Measurements from ENCODE around the gene HAAO.
A peak's percentile ranks its signal among the peaks of the same experiment; 100 is the strongest.
"Not testable (repeated sequence)": the region's sequence is repeated elsewhere in the genome, so short reads cannot be mapped to it uniquely, and the experiment has no call there.

Gene HAAO

DNA sequence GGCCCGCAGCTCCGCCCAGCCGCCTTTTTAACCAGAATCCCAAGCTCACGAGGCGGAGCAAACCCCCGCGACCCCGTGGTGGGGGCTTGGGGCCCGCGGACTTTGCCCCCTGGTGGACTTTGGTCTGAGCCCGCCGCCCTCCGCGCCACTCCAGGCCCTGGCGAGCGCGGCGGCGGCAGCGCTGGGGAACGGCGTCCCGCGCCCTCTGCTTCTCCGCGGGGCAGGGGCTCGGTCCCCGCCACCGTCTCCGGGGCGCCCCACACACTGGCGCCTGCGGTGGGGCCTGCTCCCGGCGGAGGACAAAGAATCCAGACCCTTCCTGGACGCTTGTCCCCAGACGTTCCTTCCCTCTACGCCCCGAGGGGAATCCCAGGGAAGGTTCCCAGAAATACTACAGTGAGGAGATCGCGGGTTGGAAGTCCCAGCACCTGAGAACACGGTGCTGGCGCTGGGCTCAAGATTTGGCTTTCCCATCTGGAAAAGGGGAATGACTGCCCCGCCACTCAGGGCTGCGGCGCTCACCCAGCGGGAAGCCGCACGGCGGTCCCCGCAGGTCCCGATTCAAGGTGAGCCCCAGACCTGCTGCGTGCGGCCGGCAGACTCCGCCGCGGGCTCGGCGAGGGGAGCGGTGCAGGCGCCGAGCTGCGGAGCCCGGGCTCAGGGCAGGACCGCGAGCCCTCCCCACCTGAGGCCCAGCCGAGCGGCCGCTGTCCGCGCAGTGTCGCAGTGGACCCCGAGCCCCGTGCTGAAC, at the start of gene HAAO:
TSS of gene HAAO (minus strand) at position 1 of the 751 bp plus-strand sequence. CDS start 47 bp downstream, outside the sequence.
- Histone ChIP-seq H3K9me3 (ENCODE audit: control insufficient read depth, insufficient read depth, low read depth, low read length) (no peaks in the 10 kb centered on the region; the same call in 1 of the 2 replicates), H3K4me3 (ENCODE audit: low read depth, low read length) (peak within 1 kb of the TSS; percentile 84), H3K36me3 (ENCODE audit: control insufficient read depth, insufficient read depth, low read length) (no peaks in the 10 kb centered on the region), H3K9ac (ENCODE audit: low read length) (peak within 1 kb of the TSS; percentile 81), H3K27me3 (ENCODE audit: control insufficient read depth, insufficient read depth, low read length) (peaks cover 23% of the 10 kb centered on the region), H3K4me1 (ENCODE audit: control insufficient read depth, insufficient read depth, low read length) (peaks cover 18% of the 10 kb centered on the region), H3K27ac (ENCODE audit: low read depth, low read length) (peak within 1 kb of the TSS; percentile 14; the same call in 1 of the 2 replicates)

DNA sequence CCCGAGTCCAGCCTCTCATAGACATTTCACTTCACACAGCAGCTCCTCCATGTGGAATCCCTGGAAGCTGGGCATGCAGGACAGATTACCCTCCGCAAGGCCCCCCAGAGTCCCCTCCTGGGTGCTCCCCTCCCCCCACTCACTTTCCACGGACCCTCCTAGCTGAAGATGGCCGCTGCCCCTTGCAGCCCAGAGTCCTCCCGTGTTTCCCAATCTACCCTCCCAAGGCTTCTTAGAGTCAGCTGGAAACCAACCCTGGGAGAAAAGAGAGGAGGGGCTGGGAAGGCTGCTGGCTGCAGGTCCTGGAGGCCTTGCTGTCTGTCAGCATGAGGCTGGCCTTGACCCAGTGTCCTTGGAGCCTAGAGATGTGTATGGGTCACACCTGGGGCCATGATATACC, 49.0 kb upstream of the HAAO start:
- no peaks in the 10 kb centered on the region for H3K27me3 ChIP-seq (ENCODE audit: control insufficient read depth, insufficient read depth, low read length)
- H3K4me3 ChIP-seq (ENCODE audit: low read depth, low read length): no peak overlapping the region
- no peaks in the 10 kb centered on the region for H3K4me1 ChIP-seq (ENCODE audit: control insufficient read depth, insufficient read depth, low read length)
- no peak overlapping the region for H3K27ac ChIP-seq (ENCODE audit: low read depth, low read length)
- no peaks in the 10 kb centered on the region for H3K9me3 ChIP-seq (ENCODE audit: control insufficient read depth, insufficient read depth, low read depth, low read length)
- no peak overlapping the region for H3K9ac ChIP-seq (ENCODE audit: low read length)
- H3K36me3 ChIP-seq (ENCODE audit: control insufficient read depth, insufficient read depth, low read length): no peaks in the 10 kb centered on the region

DNA sequence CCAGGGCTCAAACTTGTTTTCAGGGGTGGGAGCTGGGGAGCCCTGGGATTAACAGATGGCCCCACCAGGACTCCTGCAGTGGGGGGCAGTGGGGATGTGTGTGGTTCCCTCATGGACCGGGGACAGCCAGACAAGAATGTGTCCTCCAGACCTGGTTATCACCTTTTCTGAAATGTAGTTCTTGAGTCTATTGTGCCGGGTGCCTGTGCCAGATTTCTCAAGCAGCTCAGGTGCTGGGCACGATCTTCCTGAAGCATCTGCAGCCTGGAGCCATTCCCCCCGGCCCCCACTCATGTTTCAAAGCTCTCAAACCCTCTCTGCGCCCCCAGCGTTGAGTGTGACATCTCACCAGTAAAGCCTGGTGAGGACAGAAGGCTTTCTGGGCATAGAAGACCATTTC, 48.4 kb upstream of the HAAO start:
- H3K36me3 ChIP-seq (ENCODE audit: control insufficient read depth, insufficient read depth, low read length): no peaks in the 10 kb centered on the region
- no peaks in the 10 kb centered on the region for H3K4me1 ChIP-seq (ENCODE audit: control insufficient read depth, insufficient read depth, low read length)
- H3K9me3 ChIP-seq (ENCODE audit: control insufficient read depth, insufficient read depth, low read depth, low read length): no peaks in the 10 kb centered on the region
- no peak overlapping the region for H3K4me3 ChIP-seq (ENCODE audit: low read depth, low read length)
- no peaks in the 10 kb centered on the region for H3K27me3 ChIP-seq (ENCODE audit: control insufficient read depth, insufficient read depth, low read length)
- H3K9ac ChIP-seq (ENCODE audit: low read length): no peak overlapping the region
- no peak overlapping the region for H3K27ac ChIP-seq (ENCODE audit: low read depth, low read length)

DNA sequence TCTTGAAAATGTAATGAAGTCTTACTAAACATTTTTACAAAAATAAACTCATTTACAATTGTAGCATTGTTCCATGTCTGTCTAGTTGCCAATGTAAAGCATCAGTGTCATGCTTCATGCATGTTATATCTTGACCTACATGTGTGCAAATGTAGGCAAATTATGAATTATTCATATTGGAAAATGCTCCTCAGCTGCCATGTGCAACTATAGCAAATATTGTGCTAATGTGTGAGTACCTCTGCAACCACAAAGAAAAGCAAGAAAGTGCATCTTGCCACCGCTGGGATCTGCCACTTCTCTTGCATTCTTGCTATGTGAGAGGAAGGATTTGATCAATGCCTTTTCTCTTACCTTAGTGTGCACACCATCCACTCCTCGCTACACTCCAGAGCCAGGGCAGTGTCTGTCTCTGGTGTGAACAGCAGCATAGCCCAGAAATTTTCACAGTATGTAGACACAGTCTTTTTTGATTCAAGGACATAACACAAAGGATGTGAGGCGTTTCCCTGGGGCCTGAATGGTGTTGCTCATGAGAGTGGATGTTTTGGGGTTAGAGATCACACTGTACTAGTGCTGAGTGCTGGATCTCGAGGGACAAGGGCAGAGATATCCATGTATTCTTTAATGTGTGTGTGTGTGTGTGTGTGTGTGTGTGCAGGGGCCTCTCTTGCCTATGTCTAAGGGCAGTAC, 47.6 kb upstream of the HAAO start:
- H3K9me3 ChIP-seq (ENCODE audit: control insufficient read depth, insufficient read depth, low read depth, low read length): no peaks in the 10 kb centered on the region
- no peak overlapping the region for H3K27ac ChIP-seq (ENCODE audit: low read depth, low read length)
- no peak overlapping the region for H3K9ac ChIP-seq (ENCODE audit: low read length)
- no peak overlapping the region for H3K4me3 ChIP-seq (ENCODE audit: low read depth, low read length)
- no peaks in the 10 kb centered on the region for H3K27me3 ChIP-seq (ENCODE audit: control insufficient read depth, insufficient read depth, low read length)
- no peaks in the 10 kb centered on the region for H3K4me1 ChIP-seq (ENCODE audit: control insufficient read depth, insufficient read depth, low read length)
- no peaks in the 10 kb centered on the region for H3K36me3 ChIP-seq (ENCODE audit: control insufficient read depth, insufficient read depth, low read length)

DNA sequence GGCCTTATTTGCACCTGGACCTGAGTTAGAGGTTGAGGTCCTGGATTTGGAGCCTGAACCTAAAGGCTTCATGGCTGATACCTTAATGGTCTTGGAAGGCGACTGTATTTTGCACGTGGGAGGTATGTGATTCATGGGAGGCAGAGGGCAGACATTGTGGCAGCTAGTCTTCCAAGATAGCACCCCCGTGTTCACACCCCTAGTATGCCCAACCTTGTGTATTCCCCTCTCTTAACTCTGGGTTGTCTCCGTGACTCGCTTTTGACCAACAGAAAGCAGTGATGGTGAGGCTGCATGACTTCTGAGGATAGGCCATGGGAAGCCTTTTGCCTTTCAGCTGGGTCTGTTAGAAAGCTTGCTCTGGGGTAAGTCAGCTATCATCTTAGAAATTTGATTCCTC, 45.8 kb upstream of the HAAO start:
- Histone ChIP-seq H3K36me3 (ENCODE audit: control insufficient read depth, insufficient read depth, low read length) (no peaks in the 10 kb centered on the region), H3K4me3 (ENCODE audit: low read depth, low read length) (no peak overlapping the region), H3K9me3 (ENCODE audit: control insufficient read depth, insufficient read depth, low read depth, low read length) (no peaks in the 10 kb centered on the region), H3K4me1 (ENCODE audit: control insufficient read depth, insufficient read depth, low read length) (no peaks in the 10 kb centered on the region), H3K27me3 (ENCODE audit: control insufficient read depth, insufficient read depth, low read length) (no peaks in the 10 kb centered on the region), H3K9ac (ENCODE audit: low read length) (no peak overlapping the region), H3K27ac (ENCODE audit: low read depth, low read length) (no peak overlapping the region)

DNA sequence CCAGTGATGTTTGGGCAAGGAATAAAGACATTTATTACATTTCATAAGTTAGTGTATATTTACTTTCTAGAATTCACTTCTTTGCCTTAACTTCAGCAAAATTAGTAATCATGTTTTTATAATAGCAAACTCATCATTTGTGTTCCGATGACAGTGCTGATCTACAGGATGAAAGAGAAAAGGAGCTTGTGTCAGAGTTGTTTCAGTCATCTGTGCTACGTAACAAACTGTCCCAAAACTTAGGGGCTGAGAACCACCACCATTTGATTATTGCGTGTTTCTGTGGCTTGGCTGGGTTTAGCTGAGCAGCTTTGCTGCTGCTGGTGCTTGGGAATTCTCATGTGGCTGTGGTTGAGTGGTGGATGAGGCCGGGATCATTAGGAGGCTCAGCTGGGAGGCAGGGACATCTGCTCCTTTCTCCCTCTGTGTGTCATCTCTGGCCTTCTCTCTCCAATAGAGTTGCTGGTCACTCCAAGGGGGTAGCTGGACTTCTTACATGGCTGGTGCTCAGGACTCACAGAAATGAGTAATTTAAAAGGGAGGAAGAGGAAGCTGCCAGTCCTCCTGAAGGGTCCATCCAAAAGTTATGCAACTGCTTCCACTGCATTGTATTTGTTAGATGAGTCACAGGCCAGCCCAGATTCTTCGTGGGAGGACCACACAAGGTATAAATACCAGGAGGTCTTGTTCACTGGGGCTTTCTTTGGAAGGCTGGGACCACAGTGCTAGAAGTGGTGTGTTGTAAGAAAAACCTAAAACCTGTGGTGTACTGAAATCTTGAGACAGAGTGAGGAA, 43.4 kb upstream of the HAAO start:
- Histone ChIP-seq H3K36me3 (ENCODE audit: control insufficient read depth, insufficient read depth, low read length) (no peaks in the 10 kb centered on the region), H3K27ac (ENCODE audit: low read depth, low read length) (no peak overlapping the region), H3K4me1 (ENCODE audit: control insufficient read depth, insufficient read depth, low read length) (no peaks in the 10 kb centered on the region), H3K4me3 (ENCODE audit: low read depth, low read length) (no peak overlapping the region), H3K9ac (ENCODE audit: low read length) (no peak overlapping the region), H3K27me3 (ENCODE audit: control insufficient read depth, insufficient read depth, low read length) (no peaks in the 10 kb centered on the region), H3K9me3 (ENCODE audit: control insufficient read depth, insufficient read depth, low read depth, low read length) (no peaks in the 10 kb centered on the region)

DNA sequence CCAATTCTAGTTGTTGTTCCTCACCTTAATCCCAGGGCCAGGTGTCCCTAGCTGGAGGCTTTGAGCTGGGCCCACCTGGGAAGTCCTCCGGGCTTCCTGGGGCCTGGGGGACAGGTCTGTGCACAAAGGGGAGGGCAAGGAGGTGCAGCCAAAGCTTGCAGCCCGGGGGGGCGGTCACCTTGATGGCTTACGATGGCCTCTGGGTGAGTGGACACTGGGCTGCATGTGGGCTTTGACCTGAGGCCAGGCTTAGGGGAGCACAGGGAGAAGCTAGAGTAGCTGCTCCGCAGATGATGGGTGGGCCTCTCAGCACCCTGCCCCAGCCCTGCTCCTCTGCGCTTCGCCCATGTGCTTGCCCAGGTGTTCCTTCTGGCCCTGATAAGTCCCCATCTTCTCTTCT, 41.8 kb upstream of the HAAO start:
- no peaks in the 10 kb centered on the region for H3K36me3 ChIP-seq (ENCODE audit: control insufficient read depth, insufficient read depth, low read length)
- no peaks in the 10 kb centered on the region; the same call in 1 of the 2 replicates for H3K4me1 ChIP-seq (ENCODE audit: control insufficient read depth, insufficient read depth, low read length)
- H3K27me3 ChIP-seq (ENCODE audit: control insufficient read depth, insufficient read depth, low read length): no peaks in the 10 kb centered on the region
- no peak overlapping the region for H3K4me3 ChIP-seq (ENCODE audit: low read depth, low read length)
- no peaks in the 10 kb centered on the region for H3K9me3 ChIP-seq (ENCODE audit: control insufficient read depth, insufficient read depth, low read depth, low read length)
- no peak overlapping the region for H3K9ac ChIP-seq (ENCODE audit: low read length)
- H3K27ac ChIP-seq (ENCODE audit: low read depth, low read length): no peak overlapping the region

DNA sequence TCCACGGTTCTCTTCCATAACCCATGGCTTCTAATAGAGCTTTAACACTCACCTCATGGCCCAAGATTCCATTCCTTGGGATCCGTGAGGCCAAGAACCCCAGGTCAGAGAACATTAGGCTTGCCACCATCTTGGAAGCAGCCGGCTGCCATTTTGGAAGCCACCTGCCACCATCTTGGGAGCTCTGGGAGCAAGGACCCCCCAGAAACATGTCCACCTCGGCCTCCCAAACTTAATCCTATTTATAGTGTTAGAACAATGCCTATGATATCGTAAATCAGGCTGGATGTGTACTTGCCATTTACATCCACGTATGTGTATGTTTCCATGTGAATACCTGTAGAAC, 39.9 kb upstream of the HAAO start:
- H3K4me1 ChIP-seq (ENCODE audit: control insufficient read depth, insufficient read depth, low read length): peaks cover 4% of the 10 kb centered on the region; the same call in 1 of the 2 replicates

DNA sequence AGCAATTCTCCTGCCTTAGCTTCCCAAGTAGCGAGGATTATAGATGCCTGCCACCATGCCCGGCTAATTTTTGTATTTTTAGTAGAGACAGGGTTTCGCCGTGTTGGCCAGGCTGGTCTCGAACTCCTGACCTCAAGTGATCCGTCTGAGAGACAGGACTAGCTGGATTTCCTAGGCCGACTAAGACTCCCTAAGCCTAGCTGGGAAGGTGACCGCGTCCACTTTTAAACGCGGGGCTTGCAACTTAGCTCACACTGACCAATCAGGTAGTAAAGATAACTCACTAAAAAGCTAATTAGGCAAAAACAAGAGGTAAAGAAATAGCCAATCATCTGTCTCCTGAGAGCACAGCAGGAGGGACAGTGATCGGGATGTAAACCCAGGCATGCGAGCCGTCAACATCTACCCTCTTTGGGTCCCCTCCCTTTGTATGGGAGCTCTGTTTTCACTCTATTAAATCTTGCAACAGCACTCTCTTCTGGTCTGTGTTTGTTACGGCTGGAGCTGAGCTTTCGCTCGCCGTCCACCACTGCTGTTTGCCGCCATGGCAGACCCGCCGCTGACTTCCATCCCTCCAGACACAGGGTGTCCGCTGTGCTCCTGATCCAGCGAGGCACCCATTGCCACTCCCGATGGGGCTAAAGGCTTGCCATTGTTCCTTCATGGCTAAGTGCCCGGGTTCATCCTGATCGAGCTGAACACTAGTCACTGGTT, 39.3 kb upstream of the HAAO start:
- H3K27me3 ChIP-seq (ENCODE audit: control insufficient read depth, insufficient read depth, low read length); H3K4me3 ChIP-seq (ENCODE audit: low read depth, low read length); H3K27ac ChIP-seq (ENCODE audit: low read depth, low read length); H3K4me1 ChIP-seq (ENCODE audit: control insufficient read depth, insufficient read depth, low read length); H3K9ac ChIP-seq (ENCODE audit: low read length); H3K9me3 ChIP-seq (ENCODE audit: control insufficient read depth, insufficient read depth, low read depth, low read length); H3K36me3 ChIP-seq (ENCODE audit: control insufficient read depth, insufficient read depth, low read length): not testable (repeated sequence)

More for the DNA sequence above, 39.9 kb upstream of the HAAO start:
- Histone ChIP-seq H3K9ac (ENCODE audit: low read length) (no peak overlapping the region), H3K4me3 (ENCODE audit: low read depth, low read length) (no peak overlapping the region), H3K27me3 (ENCODE audit: control insufficient read depth, insufficient read depth, low read length) (peaks cover 8% of the 10 kb centered on the region; the same call in 1 of the 2 replicates), H3K27ac (ENCODE audit: low read depth, low read length) (no peak overlapping the region), H3K36me3 (ENCODE audit: control insufficient read depth, insufficient read depth, low read length) (no peaks in the 10 kb centered on the region), H3K9me3 (ENCODE audit: control insufficient read depth, insufficient read depth, low read depth, low read length) (no peaks in the 10 kb centered on the region)

DNA sequence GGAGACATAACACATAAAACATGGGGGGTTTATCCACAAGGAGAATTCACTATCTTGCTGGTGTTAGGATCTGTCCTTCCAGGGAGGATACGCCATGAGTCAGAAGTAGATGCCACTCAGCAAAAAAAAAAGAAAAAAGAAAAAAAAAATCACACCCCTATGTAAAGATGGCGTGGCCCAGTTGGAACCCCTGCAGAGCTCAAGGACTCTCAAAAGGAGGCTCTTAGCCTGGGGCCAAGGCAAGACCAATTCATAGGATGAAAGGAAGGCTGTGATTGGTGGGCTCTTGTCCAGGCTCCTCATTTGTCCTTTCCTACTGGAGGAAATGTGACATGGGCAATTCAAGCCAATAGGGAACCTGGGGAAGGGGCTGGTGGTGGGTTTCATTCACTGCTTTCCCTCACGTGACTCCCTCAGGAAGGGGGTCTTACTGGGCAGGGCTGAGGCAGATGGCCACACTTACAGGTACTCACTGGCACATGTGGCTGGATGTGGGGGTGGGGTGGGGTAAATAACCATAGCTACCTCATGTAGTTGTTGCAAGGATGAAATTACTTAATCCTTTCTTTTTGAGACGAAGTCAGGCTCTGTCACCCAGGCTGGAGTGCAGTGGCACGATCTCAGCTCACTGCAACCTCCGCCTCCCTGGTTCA, 38.7 kb upstream of the HAAO start:
- no peak overlapping the region for H3K9ac ChIP-seq (ENCODE audit: low read length)
- H3K27ac ChIP-seq (ENCODE audit: low read depth, low read length): no peak overlapping the region
- H3K4me3 ChIP-seq (ENCODE audit: low read depth, low read length): no peak overlapping the region
- H3K4me1 ChIP-seq (ENCODE audit: control insufficient read depth, insufficient read depth, low read length): peaks cover 4% of the 10 kb centered on the region; the same call in 1 of the 2 replicates
- H3K27me3 ChIP-seq (ENCODE audit: control insufficient read depth, insufficient read depth, low read length): peaks cover 8% of the 10 kb centered on the region; the same call in 1 of the 2 replicates
- H3K36me3 ChIP-seq (ENCODE audit: control insufficient read depth, insufficient read depth, low read length): no peaks in the 10 kb centered on the region
- H3K9me3 ChIP-seq (ENCODE audit: control insufficient read depth, insufficient read depth, low read depth, low read length): no peaks in the 10 kb centered on the region

All from HUES6 (cell line).